ENCODE measurements around the gene SLC6A7. TPM values are rescaled to one million over a fixed set of nuclear protein-coding genes. Genes with fewer than 3 reads are reported as not detected.
"Not testable (repeated sequence)": the region's sequence is repeated elsewhere in the genome, so short reads cannot be mapped to it uniquely, and the experiment has no call there.

Gene SLC6A7
- total RNA-seq, 1 donor from 2014 or later: not detected

- intact Hi-C loops (cut with micrococcal nuclease): no loop called here
Measured at GRCh38 chr5:150215979-150216944, 26.4 kb downstream of the SLC6A7 start.

- intact Hi-C loops (cut with micrococcal nuclease): no loop called here
Measured at GRCh38 chr5:150217038-150217437, 27.2 kb downstream of the SLC6A7 start.

GRCh38 chr5:150217873-150218692 lies 28.2 kb downstream of the SLC6A7 start:
- intact Hi-C loops (cut with micrococcal nuclease): loop anchor here (1.0 to 2.0 kb wide), 3 partner anchors 57 to 383 kb away; no protein-coding TSS in a partner anchor

GRCh38 chr5:150218693-150219035 lies 28.8 kb downstream of the SLC6A7 start:
- intact Hi-C loops (cut with micrococcal nuclease): loop anchor here (1.0 to 2.0 kb wide), 3 partner anchors 57 to 384 kb away; no protein-coding TSS in a partner anchor

GRCh38 chr5:150219142-150219541 lies 29.3 kb downstream of the SLC6A7 start:
- intact Hi-C loops (cut with micrococcal nuclease): loop anchor here (2.0 kb wide), 1 partner anchor 384 kb away; no protein-coding TSS in a partner anchor

GRCh38 chr5:150219861-150220260 lies 30.0 kb downstream of the SLC6A7 start:
- intact Hi-C loops (cut with micrococcal nuclease): loop anchor here (2.0 kb wide), 1 partner anchor 385 kb away; no protein-coding TSS in a partner anchor

- intact Hi-C loops (cut with micrococcal nuclease): no loop called here
Measured at GRCh38 chr5:150221471-150221870, 31.6 kb downstream of the SLC6A7 start.

- intact Hi-C loops (cut with micrococcal nuclease): no loop called here
Measured at GRCh38 chr5:150222906-150223305, 33.0 kb downstream of the SLC6A7 start.

GRCh38 chr5:150223474-150223873 lies 33.6 kb downstream of the SLC6A7 start:
- intact Hi-C loops (cut with micrococcal nuclease): no loop called here

GRCh38 chr5:150224483-150225027 lies 34.7 kb downstream of the SLC6A7 start:
- intact Hi-C loops (cut with micrococcal nuclease): no loop called here

- intact Hi-C loops (cut with micrococcal nuclease): no loop called here
Measured at GRCh38 chr5:150227036-150227435, 37.2 kb downstream of the SLC6A7 start.

- intact Hi-C loops (cut with micrococcal nuclease): no loop called here
Measured at GRCh38 chr5:150227606-150228273, 37.9 kb downstream of the SLC6A7 start.

- intact Hi-C loops (cut with micrococcal nuclease): no loop called here
Measured at GRCh38 chr5:150229571-150229970, 39.7 kb downstream of the SLC6A7 start.

- intact Hi-C loops (cut with micrococcal nuclease): no loop called here
Measured at GRCh38 chr5:150230842-150231241, 41.0 kb downstream of the SLC6A7 start.

- intact Hi-C loops (cut with micrococcal nuclease): not testable (repeated sequence)
Measured at GRCh38 chr5:150233706-150234105, 43.8 kb downstream of the SLC6A7 start.

- intact Hi-C loops (cut with micrococcal nuclease): no loop called here
Measured at GRCh38 chr5:150234576-150235499, 45.0 kb downstream of the SLC6A7 start.

- intact Hi-C loops (cut with micrococcal nuclease): no loop called here
Measured at GRCh38 chr5:150235500-150235854, 45.6 kb downstream of the SLC6A7 start.

- intact Hi-C loops (cut with micrococcal nuclease): no loop called here
Measured at GRCh38 chr5:150236313-150236712, 46.5 kb downstream of the SLC6A7 start.

GRCh38 chr5:150236981-150237754 lies 47.3 kb downstream of the SLC6A7 start:
- intact Hi-C loops (cut with micrococcal nuclease): no loop called here
